H9 (cell line): Measurements from ENCODE around the gene ENKD1. TPM values are rescaled to one million over a fixed set of nuclear protein-coding genes. Genes with fewer than 3 reads are reported as not detected.

ENCODE experiments used
- DNase-seq: peaks from one replicate; pipeline ENCODE4 v3.0.0-alpha.2; 2017
- H2AFZ ChIP-seq: one replicate; pipeline ENCODE4 v1.6.1; 2013; ENCODE audit warnings: mild to moderate bottlenecking, low read length, control low read depth, moderate library complexity
- H2AK5ac ChIP-seq: 2 replicates; pipeline ENCODE4 v1.6.1; 2013; ENCODE audit warnings: low read length, control low read depth, mixed read lengths; ENCODE audit not compliant: insufficient read length
- H2BK120ac ChIP-seq: one replicate; pipeline ENCODE4 v1.6.1; 2013; ENCODE audit warnings: low read depth, mild to moderate bottlenecking, low read length, control low read depth, inconsistent platforms; ENCODE audit not compliant: poor library complexity, severe bottlenecking
- H2BK12ac ChIP-seq: 2 replicates; pipeline ENCODE4 v1.6.1; 2013; ENCODE audit warnings: low read length, control low read depth, mixed read lengths, low read depth; ENCODE audit not compliant: insufficient read length
- H2BK15ac ChIP-seq: 2 replicates; pipeline ENCODE4 v1.6.1; 2013; ENCODE audit warnings: low read depth, low read length, control low read depth
- H2BK20ac ChIP-seq: one replicate; pipeline ENCODE4 v1.6.1; 2013; ENCODE audit warnings: low read depth, mild to moderate bottlenecking, low read length, control low read depth, inconsistent platforms; ENCODE audit not compliant: poor library complexity, severe bottlenecking
- H2BK5ac ChIP-seq: 2 replicates; pipeline ENCODE4 v1.6.1; 2013; ENCODE audit warnings: low read length, control low read depth, mixed read lengths; ENCODE audit not compliant: insufficient read length
- H3K14ac ChIP-seq: 2 replicates; pipeline ENCODE4 v1.6.1; 2013; ENCODE audit warnings: low read length, control low read depth; ENCODE audit not compliant: insufficient read depth
- H3K18ac ChIP-seq: 2 replicates; pipeline ENCODE4 v1.6.1; 2013; ENCODE audit warnings: low read depth, mild to moderate bottlenecking, mixed read lengths, low read length, control low read depth; ENCODE audit not compliant: insufficient read length
- H3K23ac ChIP-seq: 2 replicates; pipeline ENCODE4 v1.6.1; 2013; ENCODE audit warnings: low read length, control low read depth, mixed read lengths, low read depth; ENCODE audit not compliant: insufficient read length
- H3K23me2 ChIP-seq: 2 replicates; pipeline ENCODE4 v1.6.1; 2013; ENCODE audit warnings: low read depth, mild to moderate bottlenecking, mixed read lengths, low read length, control low read depth; ENCODE audit not compliant: insufficient read length, poor library complexity, severe bottlenecking
- H3K27ac ChIP-seq: 2 replicates; pipeline ENCODE4 v1.5.1; 2013; ENCODE audit warnings: low read length, control low read depth, mixed read lengths, low read depth; ENCODE audit not compliant: insufficient read length
- H3K27me3 ChIP-seq: 2 replicates; pipeline ENCODE4 v1.6.1; 2013; ENCODE audit warnings: low read length, control low read depth, inconsistent platforms; ENCODE audit not compliant: insufficient read depth
- H3K4ac ChIP-seq: 2 replicates; pipeline ENCODE4 v1.6.1; 2013; ENCODE audit warnings: low read depth, mild to moderate bottlenecking, control low read depth, inconsistent platforms, low read length, moderate library complexity
- H3K4me1 ChIP-seq: 2 replicates; pipeline ENCODE4 v1.6.1; 2013; ENCODE audit warnings: low read length, control low read depth, inconsistent platforms; ENCODE audit not compliant: insufficient read depth
- H3K4me2 ChIP-seq: 2 replicates; pipeline ENCODE4 v1.6.1; 2013; ENCODE audit warnings: low read length, control low read depth, mixed read lengths; ENCODE audit not compliant: insufficient read length, insufficient read depth
- H3K56ac ChIP-seq: 2 replicates; pipeline ENCODE4 v1.6.1; 2013; ENCODE audit warnings: low read depth, mild to moderate bottlenecking, mixed read lengths, low read length, control low read depth; ENCODE audit not compliant: insufficient read length
- H3K79me1 ChIP-seq: 2 replicates; pipeline ENCODE4 v1.6.1; 2013; ENCODE audit warnings: low read depth, mild to moderate bottlenecking, moderate library complexity, low read length, control low read depth, inconsistent platforms; ENCODE audit not compliant: insufficient read depth, poor library complexity, severe bottlenecking
- H3K79me2 ChIP-seq: 2 replicates; pipeline ENCODE4 v1.6.1; 2013; ENCODE audit warnings: low read length, control low read depth, inconsistent platforms; ENCODE audit not compliant: insufficient read depth
- H3K9ac ChIP-seq: 2 replicates; pipeline ENCODE4 v1.6.1; 2013; ENCODE audit warnings: low read length, control low read depth, mixed read lengths; ENCODE audit not compliant: insufficient read length; ENCODE audit errors: extremely low read depth
- H3K9me3 ChIP-seq: one replicate; pipeline ENCODE4 v1.6.1; 2013; ENCODE audit warnings: low read depth, low read length, inconsistent platforms; ENCODE audit not compliant: control insufficient read depth
- H3T11ph ChIP-seq: one replicate; pipeline ENCODE4 v1.6.1; 2013; ENCODE audit warnings: mild to moderate bottlenecking, low read length, control low read depth, inconsistent platforms
- H4K20me1 ChIP-seq: one replicate; pipeline ENCODE4 v1.6.1; 2013; ENCODE audit not compliant: control insufficient read depth, insufficient read length, insufficient read depth
- H4K5ac ChIP-seq: 2 replicates; pipeline ENCODE4 v1.6.1; 2013; ENCODE audit warnings: low read depth, mild to moderate bottlenecking, mixed read lengths, low read length, control low read depth; ENCODE audit not compliant: insufficient read length
- H4K8ac ChIP-seq: replicated peaks from 2 replicates; pipeline ENCODE4 v1.6.1; 2013; ENCODE audit warnings: low read length, control low read depth, mixed read lengths, low read depth; ENCODE audit not compliant: insufficient read length
- H4K91ac ChIP-seq: 2 replicates; pipeline ENCODE4 v1.6.1; 2013; ENCODE audit warnings: low read depth, mild to moderate bottlenecking, moderate library complexity, mixed read lengths, low read length, control low read depth; ENCODE audit not compliant: insufficient read length
- H3K27ac Mint-ChIP-seq, 3 experiments: 2 replicates in 2 of 3; 3 replicates in 1 of 3; pipeline ENCODE4 v1.8.0; 2020 to 2021; ENCODE audit warnings: mixed read lengths in 3 of 3, mild to moderate bottlenecking in 1 of 3, moderate library complexity in 1 of 3
- H3K27me3 Mint-ChIP-seq: 2 replicates; pipeline ENCODE4 v1.8.0; 2021; ENCODE audit warnings: low read depth, mild to moderate bottlenecking, moderate library complexity, mixed read lengths
- H3K36me3 Mint-ChIP-seq, 3 experiments: 2 replicates in 2 of 3; 3 replicates in 1 of 3; pipeline ENCODE4 v1.8.0; 2020 to 2021; ENCODE audit warnings: low read depth in 3 of 3, mixed read lengths in 3 of 3; ENCODE audit not compliant: insufficient read depth in 1 of 3
- H3K4me1 Mint-ChIP-seq, 2 experiments: 2 replicates each; pipeline ENCODE4 v1.8.0; 2020; ENCODE audit warnings: mixed read lengths in 2 of 2
- H3K4me3 Mint-ChIP-seq, 2 experiments: 2 replicates in 1 of 2; 3 replicates in 1 of 2; pipeline ENCODE4 v1.8.0; 2020 to 2021; ENCODE audit warnings: mild to moderate bottlenecking in 2 of 2, mixed read lengths in 2 of 2, moderate library complexity in 1 of 2
- H3K9me3 Mint-ChIP-seq, 2 experiments: 2 replicates in 1 of 2; 3 replicates in 1 of 2; pipeline ENCODE4 v1.8.0; 2020; ENCODE audit warnings: mild to moderate bottlenecking in 2 of 2, mixed read lengths in 2 of 2, moderate library complexity in 1 of 2
- CTCF ChIP-seq: fragments of 200-600 bp; sonication (generic); conservative IDR thresholded peaks from 3 replicates; pipeline ENCODE4 v1.8.0; 2021; ENCODE audit warnings: antibody characterized with exemption, mild to moderate bottlenecking
- WGBS: extraction: QIAGEN DNeasy Blood & Tissue Kit; methylation state at CpG from one replicate; pipeline ENCODE4 v1.1.7; 2013; ENCODE audit warnings: missing lambda C conversion rate, low lambda C conversion rate, mixed read lengths; ENCODE audit not compliant: insufficient read length; ENCODE audit errors: extremely low coverage; 5-methylcytosine and 5-hydroxymethylcytosine counted together
- total RNA-seq: library from RNA; stranded (reverse); gene quantifications from 2 replicates; pipeline ENCODE4 v1.2.1, GENCODE V29; 2021

The ENKD1 gene
- total RNA-seq, 1 experiment from 2014 or later, result 9.5 TPM

- no peak for TF ChIP-seq CTCF
- Histone ChIP-seq H3K4me1 (no peaks in the 10 kb centered on the region), H3K14ac (no peak overlapping the region), H3K9ac (no peak overlapping the region), H4K8ac (no peak overlapping the region), H3T11ph (no peak overlapping the region), H2BK12ac (no peak overlapping the region), H3K9me3 (no peaks in the 10 kb centered on the region), H4K5ac (no peak overlapping the region), H2AK5ac (no peak overlapping the region), H4K91ac (no peak overlapping the region), H3K23ac (no peak overlapping the region), H3K23me2 (peaks cover 8% of the 10 kb centered on the region), H2BK20ac (no peak overlapping the region), H3K56ac (no peak overlapping the region), H2BK120ac (no peak overlapping the region), H2AFZ (no peak overlapping the region), H3K4ac (no peak overlapping the region), H4K20me1 (no peaks in the 10 kb centered on the region), H3K27ac (no peak overlapping the region), H3K27me3 (no peaks in the 10 kb centered on the region), H3K18ac (no peak overlapping the region), H3K79me2 (no peaks in the 10 kb centered on the region), H2BK5ac (no peak overlapping the region), H2BK15ac (no peak overlapping the region), H3K79me1 (no peaks in the 10 kb centered on the region), H3K4me2 (no peak overlapping the region)
- peaks cover 6 to 28% (median 25%) of the 10 kb centered on the region in 3 experiments; a peak in 6 of 7 replicates for H3K36me3 Mint-ChIP-seq
- H3K9me3 Mint-ChIP-seq, result no peaks in the 10 kb centered on the region
- peaks cover 3 to 9% of the 10 kb centered on the region in 2 experiments; a peak in 3 of 4 replicates for H3K4me1 Mint-ChIP-seq
- no peak overlapping the region for H3K4me3 Mint-ChIP-seq
- H3K27ac Mint-ChIP-seq, result no peak overlapping the region
- H3K27me3 Mint-ChIP-seq, result peaks cover 9% of the 10 kb centered on the region
- no peak for DNase-seq
- no CpG with 5 or more reads among the region's 13 CpGs for WGBS
Observed at GRCh38 chr16:67647681-67648080, 18.9 kb downstream of the ENKD1 start.
